Breast epithelium (tissue), 4 donors: Measurements from ENCODE around the gene DNAJC8. TPM values are rescaled to one million over a fixed set of nuclear protein-coding genes. Genes with fewer than 3 reads are reported as not detected.
A peak's percentile ranks its signal among the peaks of the same experiment; 100 is the strongest.

Experiments
- DNase-seq, 2 donors: peaks; one replicate each; pipeline ENCODE4 v3.0.0-alpha.2; 2019; ENCODE audit warnings: low spot score in 2 of 2
- H3K27ac ChIP-seq, 2 donors: fragments of 200-600 bp; sonication (generic) in 1 of 2; one replicate each; pipeline ENCODE4 v1.5.1; 2016 to 2019; ENCODE audit warnings: mild to moderate bottlenecking in 1 of 2
- H3K27me3 ChIP-seq, 2 donors: fragments of 200-600 bp; sonication (generic) in 1 of 2; one replicate each; pipeline versions ENCODE4 v1.5.1 to v1.6.0; 2017 to 2019; ENCODE audit warnings: control low read depth in 1 of 2, mild to moderate bottlenecking in 1 of 2
- H3K36me3 ChIP-seq: fragments of 200-600 bp; one replicate; pipeline ENCODE4 v1.5.1; 2019
- H3K4me1 ChIP-seq, 2 donors: fragments of 200-600 bp; sonication (generic); one replicate each; pipeline ENCODE4 v1.5.1; 2016 to 2019; ENCODE audit warnings: control low read depth in 1 of 2
- H3K4me3 ChIP-seq, 3 donors: fragments of 200-600 bp; sonication (generic); 1 replicate in 2 of 3; 2 replicates in 1 of 3; pipeline ENCODE4 v1.5.1; 2016 to 2019; ENCODE audit warnings: mild to moderate bottlenecking in 3 of 3, moderate library complexity in 2 of 3
- H3K9me3 ChIP-seq, 2 donors: fragments of 200-600 bp; sonication (generic) in 1 of 2; one replicate each; pipeline ENCODE4 v1.5.1; 2016 to 2019; ENCODE audit warnings: control low read depth in 1 of 2
- POLR2A ChIP-seq: fragments of 450-650 bp; IDR thresholded peaks from one replicate; pipeline ENCODE4 v1.6.1; 2016; ENCODE audit warnings: antibody characterized with exemption, mild to moderate bottlenecking, moderate library complexity
- POLR2AphosphoS5 ChIP-seq, 3 donors: sonication (generic); formaldehyde crosslinking; IDR thresholded peaks; one replicate each; pipeline ENCODE4 v1.6.1; 2017; ENCODE audit warnings: antibody characterized with exemption in 3 of 3
- intact Hi-C: fragments of 100-400 bp; cut with DNase I; formaldehyde crosslinking; loops from one replicate; pipeline ENCODE4 v1.15.1; 2023; ENCODE audit warnings: low total_unique reads
- total RNA-seq, 3 donors: library from RNA; depleted of rRNA; stranded (reverse); fragments of >200 nt; gene quantifications; one replicate each; pipeline ENCODE4 v1.1.0, GENCODE V29; 2016
- TF ChIP-seq, protein P1 (sequence below), 3 donors: fragments of 450-650 bp; IDR thresholded peaks; one replicate each; pipeline ENCODE4 v1.5.1; 2016 to 2017; ENCODE audit warnings: antibody characterized with exemption in 3 of 3, mild to moderate bottlenecking in 3 of 3, moderate library complexity in 3 of 3

DNAJC8 gene
- total RNA-seq, 3 donors from 2014 or later = 67.8 to 76.4 (median 75.4) TPM

DNA sequence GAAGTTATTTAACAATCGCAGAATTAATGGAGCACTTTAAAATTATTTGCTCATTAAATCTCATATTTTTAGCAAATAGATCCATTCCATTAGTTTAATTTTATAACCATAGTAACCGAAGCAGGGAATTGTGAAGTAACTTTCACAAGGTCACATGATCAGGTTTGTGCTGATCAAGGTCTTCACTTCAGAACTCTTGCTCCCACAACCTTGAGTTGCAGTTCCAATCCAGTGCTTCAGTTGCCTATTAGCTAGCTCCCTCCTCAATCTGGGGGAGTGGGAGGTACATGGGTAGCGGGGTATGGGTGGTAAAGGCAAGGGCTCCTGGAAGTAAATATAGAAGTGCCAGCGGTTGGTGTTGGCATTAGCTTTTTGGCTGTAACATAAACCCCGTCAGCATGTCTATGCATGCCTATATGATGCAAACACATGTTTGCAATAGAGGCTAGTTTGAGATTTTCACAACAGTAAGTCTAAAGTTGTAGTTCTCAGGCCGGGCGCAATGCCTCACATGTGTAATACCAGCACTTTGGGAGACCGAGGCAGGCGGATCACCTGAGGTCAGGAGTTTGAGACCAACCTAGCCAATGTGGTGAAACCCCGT is 8.9 kb upstream of the DNAJC8 start:
- intact Hi-C loops = no loop called here
- H3K27ac ChIP-seq = no peak overlapping the region
- H3K9me3 ChIP-seq = no peaks in the 10 kb centered on the region
- TF ChIP-seq, protein P1, sequence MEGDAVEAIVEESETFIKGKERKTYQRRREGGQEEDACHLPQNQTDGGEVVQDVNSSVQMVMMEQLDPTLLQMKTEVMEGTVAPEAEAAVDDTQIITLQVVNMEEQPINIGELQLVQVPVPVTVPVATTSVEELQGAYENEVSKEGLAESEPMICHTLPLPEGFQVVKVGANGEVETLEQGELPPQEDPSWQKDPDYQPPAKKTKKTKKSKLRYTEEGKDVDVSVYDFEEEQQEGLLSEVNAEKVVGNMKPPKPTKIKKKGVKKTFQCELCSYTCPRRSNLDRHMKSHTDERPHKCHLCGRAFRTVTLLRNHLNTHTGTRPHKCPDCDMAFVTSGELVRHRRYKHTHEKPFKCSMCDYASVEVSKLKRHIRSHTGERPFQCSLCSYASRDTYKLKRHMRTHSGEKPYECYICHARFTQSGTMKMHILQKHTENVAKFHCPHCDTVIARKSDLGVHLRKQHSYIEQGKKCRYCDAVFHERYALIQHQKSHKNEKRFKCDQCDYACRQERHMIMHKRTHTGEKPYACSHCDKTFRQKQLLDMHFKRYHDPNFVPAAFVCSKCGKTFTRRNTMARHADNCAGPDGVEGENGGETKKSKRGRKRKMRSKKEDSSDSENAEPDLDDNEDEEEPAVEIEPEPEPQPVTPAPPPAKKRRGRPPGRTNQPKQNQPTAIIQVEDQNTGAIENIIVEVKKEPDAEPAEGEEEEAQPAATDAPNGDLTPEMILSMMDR (IDR thresholded peaks at IDR 0.05) = no peak
- TF ChIP-seq POLR2A (no peak), POLR2AphosphoS5 (IDR thresholded peaks at IDR 0.05) (no peak)
- H3K27me3 ChIP-seq = no peaks in the 10 kb centered on the region
- DNase-seq = no peak
- peaks cover 0 to 5% of the 10 kb centered on the region in 2 donors for H3K4me1 ChIP-seq
- H3K36me3 ChIP-seq = no peaks in the 10 kb centered on the region
- H3K4me3 ChIP-seq = no peak overlapping the region

DNA sequence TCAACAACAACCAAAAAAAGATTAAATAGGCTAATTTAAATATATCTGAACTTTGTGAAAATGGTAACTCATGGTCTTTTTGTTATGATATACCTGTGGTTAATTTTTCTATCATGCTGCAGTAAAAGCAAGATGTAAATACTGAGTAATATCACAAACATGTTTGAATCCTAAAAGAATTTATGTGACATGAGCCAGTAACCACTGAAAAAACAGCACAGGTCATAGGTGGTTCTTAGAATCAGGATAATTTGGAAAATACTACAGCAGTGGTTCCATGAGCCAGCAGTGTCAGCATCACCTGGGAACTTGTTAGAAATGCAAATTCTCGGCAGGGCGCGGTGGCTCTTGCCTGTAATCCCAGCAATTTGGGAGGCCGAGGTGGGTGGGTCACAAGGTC is 7.2 kb upstream of the DNAJC8 start:
- no peak for TF ChIP-seq POLR2A
- TF ChIP-seq POLR2AphosphoS5 (IDR thresholded peaks at IDR 0.05) = no peak
- TF ChIP-seq, protein P1 (IDR thresholded peaks at IDR 0.05) = no peak
- no peak for DNase-seq
- Histone ChIP-seq H3K27me3 (no peaks in the 10 kb centered on the region), H3K4me1 (peaks cover 0 to 5% of the 10 kb centered on the region in 2 donors), H3K9me3 (no peaks in the 10 kb centered on the region), H3K27ac (no peak overlapping the region), H3K36me3 (no peaks in the 10 kb centered on the region), H3K4me3 (no peak overlapping the region)
- intact Hi-C loops = no loop called here

DNA sequence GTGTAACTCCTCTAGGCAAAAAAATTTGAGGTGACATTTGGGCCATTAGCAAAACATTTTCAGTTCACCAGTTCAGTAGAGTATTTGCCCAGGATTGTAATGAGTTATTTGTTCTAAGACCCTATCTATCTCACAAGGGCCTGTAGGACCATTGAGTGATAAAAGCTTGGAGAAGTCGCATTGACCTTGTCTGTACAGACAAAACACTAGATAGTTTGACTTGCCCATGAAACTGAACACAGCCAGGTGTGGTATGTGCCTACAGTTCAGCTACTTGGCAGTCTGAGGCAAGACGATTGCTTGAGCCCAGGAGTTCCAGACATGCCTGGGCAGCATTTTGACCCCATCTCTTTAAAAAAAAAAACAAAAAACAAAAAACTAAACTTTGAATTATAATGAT is 6.2 kb upstream of the DNAJC8 start:
- Histone ChIP-seq H3K27ac (no peak overlapping the region), H3K4me3 (no peak overlapping the region), H3K27me3 (no peaks in the 10 kb centered on the region), H3K36me3 (no peaks in the 10 kb centered on the region), H3K9me3 (no peaks in the 10 kb centered on the region), H3K4me1 (peaks cover 0 to 5% of the 10 kb centered on the region in 2 donors)
- DNase-seq = no peak
- TF ChIP-seq POLR2AphosphoS5 (IDR thresholded peaks at IDR 0.05) (no peak), POLR2A (no peak)
- TF ChIP-seq, protein P1 (IDR thresholded peaks at IDR 0.05) = no peak
- intact Hi-C loops = no loop called here

DNA sequence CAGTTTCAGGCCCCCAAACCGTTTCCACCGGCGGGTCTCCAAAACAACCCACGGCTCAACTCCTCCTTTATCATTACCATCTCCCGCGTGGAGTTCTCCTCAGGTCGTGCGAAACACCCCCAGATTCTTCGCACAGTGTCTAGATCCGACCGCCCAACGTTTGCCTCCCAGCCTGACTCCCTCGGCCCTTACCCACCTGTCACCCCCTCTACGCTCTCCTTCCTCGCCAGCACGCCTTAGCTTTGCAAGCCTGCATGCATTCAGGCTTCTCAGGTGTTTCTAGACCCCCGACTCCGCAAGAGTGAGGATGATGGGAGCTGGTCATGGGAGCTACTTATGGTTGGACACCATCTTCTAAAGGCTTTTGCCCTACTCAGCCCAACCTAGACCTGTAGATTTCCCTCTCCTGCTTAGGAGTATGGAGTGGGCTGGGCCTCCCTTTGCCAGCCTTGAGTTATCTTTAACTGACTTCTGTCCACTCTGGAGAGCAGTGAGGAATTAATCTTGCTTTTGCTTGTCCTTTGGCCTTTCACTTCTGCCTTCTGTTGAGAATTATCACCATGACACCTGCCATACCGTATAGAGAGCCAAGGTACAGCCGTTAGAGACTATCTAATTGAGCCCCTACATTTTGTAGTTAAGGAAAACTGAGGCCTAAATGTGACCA is 4.0 kb upstream of the DNAJC8 start:
- peak overlapping the region; percentile 92 to 95 (median 94) for H3K4me3 ChIP-seq
- no peaks in the 10 kb centered on the region for H3K36me3 ChIP-seq
- H3K27ac ChIP-seq = peak overlapping the region; percentile 87 to 90
- peaks cover 0 to 5% of the 10 kb centered on the region in 2 donors for H3K4me1 ChIP-seq
- H3K27me3 ChIP-seq = no peaks in the 10 kb centered on the region
- DNase-seq = no peak
- intact Hi-C loops = no loop called here
- no peak for TF ChIP-seq POLR2AphosphoS5 (IDR thresholded peaks at IDR 0.05)
- TF ChIP-seq, protein P1 (IDR thresholded peaks at IDR 0.05) = no peak
- no peak for TF ChIP-seq POLR2A
- H3K9me3 ChIP-seq = no peaks in the 10 kb centered on the region
